HG03442 (cell line): Measurements from ENCODE around the gene LAMA5.

Source experiments
- ATAC-seq: cut with Tn5 transposase; IDR thresholded peaks from one replicate; pipeline ENCODE4 v1.9.1; 2021; ENCODE audit warnings: mild to moderate bottlenecking, moderate library complexity; ENCODE audit not compliant: unreplicated experiment

Gene LAMA5

GRCh38 chr20:62269871-62270270 is 97.2 kb downstream of the LAMA5 start:
- ATAC-seq, result no peak

GRCh38 chr20:62269378-62269777 is 97.7 kb downstream of the LAMA5 start:
- no peak for ATAC-seq

GRCh38 chr20:62268228-62268900 is 98.7 kb downstream of the LAMA5 start:
- no peak for ATAC-seq

DNA sequence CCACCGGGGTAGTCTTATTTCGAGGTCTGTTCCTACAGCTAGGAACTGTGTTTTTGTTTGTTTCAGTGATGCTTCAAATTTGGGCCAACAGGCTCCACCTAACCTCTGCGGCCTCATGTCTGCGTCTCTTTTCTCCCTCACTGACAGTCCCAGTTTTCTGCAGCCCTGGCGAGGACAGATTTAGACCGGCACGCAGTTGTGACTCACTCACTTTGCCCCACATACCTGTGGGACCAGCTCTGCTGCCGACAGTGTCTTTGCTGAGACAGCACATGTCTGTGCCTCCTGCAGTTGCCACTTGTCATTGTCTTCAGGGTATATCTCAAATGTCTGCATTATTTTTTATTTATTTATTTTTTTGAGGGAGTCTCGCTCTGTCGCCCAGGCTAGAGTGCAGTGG is 99.6 kb downstream of the LAMA5 start:
- no peak for ATAC-seq

- no peak for ATAC-seq
These were observed 100.3 kb downstream of the LAMA5 start for GRCh38 chr20:62266851-62267250.

- ATAC-seq, result no peak
These were observed 100.8 kb downstream of the LAMA5 start for GRCh38 chr20:62266340-62266739.

DNA sequence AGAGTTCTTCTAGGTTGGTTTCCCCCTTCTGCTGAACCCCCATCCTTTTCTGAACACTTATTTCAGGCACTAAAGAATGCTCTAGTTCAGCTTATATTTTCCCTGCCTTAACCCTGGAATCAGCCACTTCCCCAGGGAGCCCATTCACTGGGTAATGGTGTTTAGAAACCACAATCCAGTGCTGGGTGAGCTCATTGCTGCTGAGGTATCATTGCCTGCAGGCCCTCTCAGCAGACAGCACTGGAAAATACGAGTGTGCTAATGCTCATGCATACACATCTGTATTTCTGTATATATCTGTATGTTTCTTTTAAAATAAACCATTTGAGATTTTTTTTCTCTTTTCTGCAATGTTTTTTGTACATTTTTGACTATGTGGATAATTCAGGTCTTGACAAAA is 101.7 kb downstream of the LAMA5 start:
- no peak for ATAC-seq

DNA sequence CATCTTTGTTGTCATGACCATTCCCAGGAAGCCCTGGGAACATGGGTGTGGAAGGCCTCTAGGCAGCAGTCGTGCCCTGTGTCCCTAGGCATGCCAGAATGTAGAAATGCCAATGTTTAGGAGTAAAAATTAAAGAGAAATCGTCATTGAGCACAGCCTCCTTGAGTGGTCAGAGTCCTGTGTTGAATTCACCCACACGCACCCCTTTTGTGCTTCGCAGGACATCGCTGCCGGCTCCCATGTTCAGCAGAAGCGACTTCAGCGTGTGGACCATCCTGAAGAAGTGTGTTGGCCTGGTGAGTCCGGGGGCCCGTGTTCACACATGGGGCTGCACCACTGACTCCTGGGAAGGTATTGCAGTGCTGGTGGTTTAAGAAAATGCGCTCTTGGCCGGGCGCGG is 103.7 kb downstream of the LAMA5 start:
- ATAC-seq, result no peak

DNA sequence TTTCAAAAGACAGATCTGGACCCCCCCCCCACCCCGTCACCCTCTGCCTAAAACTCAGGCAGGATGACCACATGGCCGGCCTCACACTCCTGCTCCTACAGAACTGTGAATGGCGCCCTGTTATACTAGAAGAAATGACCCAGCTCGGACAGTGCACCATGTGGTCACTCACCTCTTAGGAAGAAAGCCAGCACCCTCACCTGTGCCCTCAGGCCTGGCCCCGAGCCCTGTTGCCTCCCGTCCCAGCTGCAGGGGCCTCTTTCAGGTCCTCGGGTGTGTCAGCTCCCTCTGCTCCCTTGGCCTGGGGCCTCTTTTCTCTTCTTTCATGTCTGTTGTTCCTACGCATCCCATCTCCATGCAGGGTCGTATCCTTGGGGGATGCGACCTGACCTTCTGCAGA is 105.0 kb downstream of the LAMA5 start:
- ATAC-seq, result no peak

DNA sequence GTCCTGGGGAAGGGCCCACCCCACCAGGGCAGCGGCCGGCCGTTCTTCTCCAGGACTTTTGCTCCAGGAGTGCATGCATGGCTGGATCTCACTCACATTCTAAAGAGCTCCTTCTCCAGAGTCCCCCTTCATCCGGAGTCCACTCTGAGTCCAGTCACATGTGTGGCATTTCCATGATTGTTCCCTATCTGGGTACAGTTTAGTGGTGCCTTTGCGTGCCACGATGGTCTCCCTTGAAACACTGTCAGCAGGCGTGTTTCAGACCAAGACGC is 107.9 kb downstream of the LAMA5 start:
- no peak for ATAC-seq
